Astrocyte (in vitro differentiated cells and primary cell): ENCODE measurements around the gene ESF1. TPM values are rescaled to one million over a fixed set of nuclear protein-coding genes. Genes with fewer than 3 reads are reported as not detected.

Experiments used
- DNase-seq: peaks from one replicate; pipeline ENCODE4 v3.0.0-alpha.2; 2010; ENCODE audit warnings: low read depth
- FAIRE-seq: peaks from 2 replicates; lab custom pipeline; 2011; peaks lifted over from hg19 to GRCh38; lab: Jason Lieb, UNC
- H2AFZ ChIP-seq: 2 replicates; pipeline ENCODE4 v1.6.0; 2012; ENCODE audit warnings: low read depth, low read length, inconsistent platforms
- H3K27ac ChIP-seq: 2 replicates; pipeline ENCODE4 v1.5.1; 2011; ENCODE audit warnings: low read depth, low read length, inconsistent platforms
- H3K27me3 ChIP-seq: 2 replicates; pipeline ENCODE4 v1.6.0; 2011; ENCODE audit warnings: low read length, inconsistent platforms; ENCODE audit not compliant: insufficient read depth
- H3K36me3 ChIP-seq: 2 replicates; pipeline ENCODE4 v1.5.1; 2011; ENCODE audit warnings: low read length, inconsistent platforms; ENCODE audit not compliant: insufficient read depth
- H3K4me1 ChIP-seq: 2 replicates; pipeline ENCODE4 v1.5.1; 2011; ENCODE audit warnings: low read length, inconsistent platforms; ENCODE audit not compliant: insufficient read depth
- H3K4me2 ChIP-seq: 2 replicates; pipeline ENCODE4 v1.6.0; 2012; ENCODE audit warnings: low read length, inconsistent platforms
- H3K4me3 ChIP-seq: 2 replicates; pipeline ENCODE4 v1.5.1; 2011; ENCODE audit warnings: low read depth, mild to moderate bottlenecking, low read length, inconsistent platforms; ENCODE audit not compliant: insufficient read depth
- H3K79me2 ChIP-seq: 2 replicates; pipeline ENCODE4 v1.6.0; 2012; ENCODE audit warnings: mild to moderate bottlenecking, low read length, inconsistent platforms; ENCODE audit not compliant: insufficient read depth
- H3K9ac ChIP-seq: 2 replicates; pipeline ENCODE4 v1.6.0; 2012; ENCODE audit warnings: mild to moderate bottlenecking, low read length, inconsistent platforms
- H3K9me3 ChIP-seq: 2 replicates; pipeline ENCODE4 v1.5.1; 2012; ENCODE audit warnings: low read depth, mild to moderate bottlenecking, low read length, inconsistent platforms; ENCODE audit not compliant: insufficient read depth
- H4K20me1 ChIP-seq: 2 replicates; pipeline ENCODE4 v1.6.0; 2012; ENCODE audit warnings: low read length, inconsistent platforms; ENCODE audit not compliant: insufficient read depth
- H3K27ac Mint-ChIP-seq: one replicate; pipeline ENCODE4 v1.8.0; 2021; ENCODE audit warnings: mild to moderate bottlenecking, mixed read lengths; ENCODE audit not compliant: unreplicated experiment
- H3K27me3 Mint-ChIP-seq: one replicate; pipeline ENCODE4 v1.8.0; 2021; ENCODE audit warnings: low read depth, mixed read lengths; ENCODE audit not compliant: unreplicated experiment
- H3K36me3 Mint-ChIP-seq: one replicate; pipeline ENCODE4 v1.8.0; 2021; ENCODE audit warnings: low read depth, mixed read lengths; ENCODE audit not compliant: unreplicated experiment
- H3K4me1 Mint-ChIP-seq: one replicate; pipeline ENCODE4 v1.8.0; 2021; ENCODE audit warnings: low read depth, mixed read lengths; ENCODE audit not compliant: unreplicated experiment
- H3K4me3 Mint-ChIP-seq: one replicate; pipeline ENCODE4 v1.8.0; 2021; ENCODE audit warnings: mild to moderate bottlenecking, moderate library complexity, mixed read lengths; ENCODE audit not compliant: unreplicated experiment
- H3K9me3 Mint-ChIP-seq: one replicate; pipeline ENCODE4 v1.8.0; 2021; ENCODE audit warnings: mild to moderate bottlenecking, mixed read lengths; ENCODE audit not compliant: unreplicated experiment
- CTCF ChIP-seq: IDR thresholded peaks from 2 replicates; pipeline ENCODE4 v1.5.1; 2011; ENCODE audit warnings: low read depth, mild to moderate bottlenecking, inconsistent platforms, low read length, moderate library complexity; ENCODE audit not compliant: insufficient read depth
- EZH2 ChIP-seq: IDR thresholded peaks from 2 replicates; pipeline ENCODE4 v1.6.1; 2012; ENCODE audit warnings: mild to moderate bottlenecking, low read length, inconsistent platforms; ENCODE audit not compliant: insufficient read depth
- total RNA-seq: library from RNA; stranded (reverse); gene quantifications from 2 replicates; pipeline ENCODE4 v1.2.1, GENCODE V29; 2021

Gene ESF1
- total RNA-seq, 1 donor from 2014 or later = 13.9 TPM

- Histone ChIP-seq H4K20me1 (peaks cover 8% of the 10 kb centered on the region), H3K36me3 (peaks cover 5% of the 10 kb centered on the region), H3K79me2 (no peaks in the 10 kb centered on the region), H3K9ac (no peak overlapping the region), H2AFZ (no peak overlapping the region), H3K27ac (no peak overlapping the region), H3K27me3 (no peaks in the 10 kb centered on the region), H3K4me2 (no peak overlapping the region), H3K4me3 (no peak overlapping the region), H3K9me3 (no peaks in the 10 kb centered on the region), H3K4me1 (no peaks in the 10 kb centered on the region)
- Mint-ChIP-seq H3K27ac (no peak overlapping the region), H3K36me3 (no peaks in the 10 kb centered on the region), H3K4me3 (no peak overlapping the region), H3K9me3 (no peaks in the 10 kb centered on the region), H3K27me3 (no peaks in the 10 kb centered on the region), H3K4me1 (peaks cover 3% of the 10 kb centered on the region)
- FAIRE-seq (no peak), DNase-seq (no peak)
- TF ChIP-seq EZH2 = no peak
- TF ChIP-seq CTCF = no peak
These were observed 34.9 kb downstream of the ESF1 start for GRCh38 chr20:13749811-13750210.

GRCh38 chr20:13745784-13746183, 38.9 kb downstream of the ESF1 start:
- H3K27me3 ChIP-seq = no peaks in the 10 kb centered on the region
- H3K4me2 ChIP-seq = no peak overlapping the region
- no peak overlapping the region for H3K4me3 ChIP-seq
- peaks cover 4% of the 10 kb centered on the region for H3K36me3 ChIP-seq
- no peaks in the 10 kb centered on the region for H3K9me3 ChIP-seq
- peaks cover 8% of the 10 kb centered on the region for H3K4me1 Mint-ChIP-seq
- H3K27me3 Mint-ChIP-seq = no peaks in the 10 kb centered on the region
- H3K4me1 ChIP-seq = no peaks in the 10 kb centered on the region
- H3K9me3 Mint-ChIP-seq = no peaks in the 10 kb centered on the region
- no peaks in the 10 kb centered on the region for H3K79me2 ChIP-seq
- no peak for DNase-seq
- TF ChIP-seq EZH2 = no peak
- H3K27ac ChIP-seq = no peak overlapping the region
- no peak overlapping the region for H3K9ac ChIP-seq
- H3K4me3 Mint-ChIP-seq = no peak overlapping the region
- no peak overlapping the region for H2AFZ ChIP-seq
- H4K20me1 ChIP-seq = no peaks in the 10 kb centered on the region
- no peak overlapping the region for H3K27ac Mint-ChIP-seq
- no peak for FAIRE-seq
- peaks cover 12% of the 10 kb centered on the region for H3K36me3 Mint-ChIP-seq

DNA sequence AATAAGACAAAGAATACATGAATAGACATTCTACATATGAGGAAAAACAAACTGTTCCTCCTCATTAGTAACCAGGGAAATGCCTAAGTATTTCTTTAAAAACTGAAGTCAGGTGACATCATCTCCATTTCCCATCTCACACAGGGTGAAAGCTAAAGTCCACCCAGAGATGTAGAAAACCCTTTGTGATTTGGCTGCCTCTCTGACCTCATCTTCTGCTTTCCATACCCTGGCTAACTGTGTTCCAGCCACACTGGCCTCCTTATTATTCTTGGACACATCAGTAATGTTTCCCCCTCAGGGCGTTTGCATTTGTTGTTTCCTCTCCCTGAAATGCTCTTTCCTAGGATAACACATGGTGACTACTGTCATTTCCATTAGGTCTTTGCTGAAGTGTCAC, 40.4 kb downstream of the ESF1 start:
- H3K27ac ChIP-seq = no peak overlapping the region
- H3K4me2 ChIP-seq = no peak overlapping the region
- H3K4me1 Mint-ChIP-seq = peaks cover 8% of the 10 kb centered on the region
- H3K79me2 ChIP-seq = no peaks in the 10 kb centered on the region
- peaks cover 4% of the 10 kb centered on the region for H3K36me3 ChIP-seq
- no peaks in the 10 kb centered on the region for H3K9me3 ChIP-seq
- no peak overlapping the region for H3K9ac ChIP-seq
- no peaks in the 10 kb centered on the region for H3K4me1 ChIP-seq
- no peak overlapping the region for H3K4me3 ChIP-seq
- TF ChIP-seq EZH2 = no peak
- no peak for TF ChIP-seq CTCF
- H4K20me1 ChIP-seq = no peaks in the 10 kb centered on the region
- H3K9me3 Mint-ChIP-seq = peaks cover 5% of the 10 kb centered on the region
- no peak overlapping the region for H2AFZ ChIP-seq
- H3K27me3 ChIP-seq = no peaks in the 10 kb centered on the region
- FAIRE-seq = no peak
- DNase-seq = no peak
- H3K27me3 Mint-ChIP-seq = no peaks in the 10 kb centered on the region
- H3K4me3 Mint-ChIP-seq = no peak overlapping the region
- no peak overlapping the region for H3K27ac Mint-ChIP-seq
- H3K36me3 Mint-ChIP-seq = peaks cover 13% of the 10 kb centered on the region
